GM12878 (cell line): ENCODE measurements around the gene PHF20. TPM values are rescaled to one million over a fixed set of nuclear protein-coding genes. Genes with fewer than 3 reads are reported as not detected.

Source experiments
- ATAC-seq: fragments of 200-7000 bp; cut with Tn5 transposase; 3 replicates; pipeline ENCODE4 v1.9.1; 2020; ENCODE audit warnings: mild to moderate bottlenecking, moderate library complexity
- BruUV-seq: library from RNA; stranded (reverse); fragments of 400-500 nt; replicated peaks from 2 replicates; lab custom pipeline; 2021; lab: Mats Ljungman, UMichigan
- CTCF ChIA-PET: fragments of 300-600 bp; sonication (Branson Sonifier 250); formaldehyde crosslinking; extraction: SDS; loops from one replicate; lab custom pipeline; 2021; ENCODE audit warnings: inconsistent platforms; lab: Yijun Ruan, JAX
- POLR2A ChIA-PET: fragments of 350-600 bp; formaldehyde crosslinking; extraction: SDS; loops from one replicate; lab custom pipeline; 2021; ENCODE audit warnings: inconsistent platforms; lab: Charles Lee
- RAD21 ChIA-PET: fragments of 300-600 bp; sonication (Branson Sonifier 250); formaldehyde crosslinking; loops from one replicate; lab custom pipeline; 2023; ENCODE audit warnings: antibody characterized with exemption; ENCODE audit not compliant: unreplicated experiment; lab: Charles Lee
- SMC1A ChIA-PET: fragments of 300-600 bp; sonication (Branson Sonifier 250); formaldehyde crosslinking; loops from one replicate; lab custom pipeline; 2023; ENCODE audit not compliant: unreplicated experiment, uncharacterized antibody; lab: Charles Lee
- DNase-seq: peaks from one replicate; pipeline ENCODE4 v3.0.0-alpha.2; 2011; ENCODE audit warnings: low read depth, low spot score
- FAIRE-seq: peaks from 3 replicates; lab custom pipeline; 2011; peaks lifted over from hg19 to GRCh38; lab: Jason Lieb, UNC
- H2AFZ ChIP-seq: 2 replicates; pipeline ENCODE4 v1.6.0; 2011; ENCODE audit warnings: low read depth, low read length, control low read depth; ENCODE audit not compliant: control insufficient read depth
- H3K27ac ChIP-seq: 2 replicates; pipeline ENCODE4 v1.5.1; 2011; ENCODE audit warnings: control low read depth; ENCODE audit not compliant: control insufficient read depth, insufficient read depth
- H3K27me3 ChIP-seq, 2 experiments: replicated peaks in 1 of 2; 2 replicates each; pipeline versions ENCODE4 v1.6.0 to v1.6.1; 2011; ENCODE audit warnings: low read length in 1 of 2; ENCODE audit not compliant: control insufficient read depth in 2 of 2, insufficient read depth in 2 of 2
- H3K36me3 ChIP-seq, 2 experiments: 2 replicates each; pipeline ENCODE4 v1.5.1; 2011; ENCODE audit warnings: low read length in 1 of 2; ENCODE audit not compliant: control insufficient read depth in 2 of 2, insufficient read depth in 2 of 2
- H3K4me1 ChIP-seq: 2 replicates; pipeline ENCODE4 v1.6.1; 2011; ENCODE audit warnings: mild to moderate bottlenecking, low read length, moderate library complexity, mixed read lengths; ENCODE audit not compliant: control insufficient read depth, insufficient read depth
- H3K4me2 ChIP-seq: 2 replicates; pipeline ENCODE4 v1.6.0; 2011; ENCODE audit warnings: control low read depth; ENCODE audit not compliant: control insufficient read depth, insufficient read depth
- H3K4me3 ChIP-seq: fragments of 200-600 bp; sonication (generic); 2 replicates; pipeline ENCODE4 v1.5.1; 2016
- H3K79me2 ChIP-seq: 2 replicates; pipeline ENCODE4 v1.6.0; 2011; ENCODE audit warnings: low read length; ENCODE audit not compliant: control insufficient read depth, insufficient read depth
- H3K9ac ChIP-seq: 2 replicates; pipeline ENCODE4 v1.8.0; 2011; ENCODE audit warnings: low read length, control low read depth, mixed read lengths; ENCODE audit not compliant: control insufficient read depth, insufficient read depth
- H3K9me3 ChIP-seq: replicated peaks from 3 replicates; pipeline ENCODE4 v1.5.1; 2011; ENCODE audit warnings: mild to moderate bottlenecking, low read length; ENCODE audit not compliant: control insufficient read depth, insufficient read depth
- H4K20me1 ChIP-seq: 2 replicates; pipeline ENCODE4 v1.6.0; 2011; ENCODE audit not compliant: control insufficient read depth, insufficient read depth
- EED ChIP-seq: sonication (generic); IDR thresholded peaks from 2 replicates; pipeline ENCODE4 v1.6.1; 2016; ENCODE audit warnings: antibody characterized with exemption, low read depth
- KLF5 ChIP-seq: fragments of 450-650 bp; IDR thresholded peaks from 2 replicates; pipeline ENCODE4 v1.6.1; 2014; ENCODE audit warnings: mild to moderate bottlenecking; ENCODE audit not compliant: partially characterized antibody
- MXI1 ChIP-seq: fragments of 150-350 bp; IDR thresholded peaks from 2 replicates; pipeline ENCODE4 v1.6.1; 2011; ENCODE audit warnings: low read depth, mild to moderate bottlenecking, inconsistent platforms, low read length, improper control_type of control experiment
- NR2F1 ChIP-seq: fragments of 450-650 bp; conservative IDR thresholded peaks from 2 replicates; pipeline ENCODE4 v1.6.1; 2017; ENCODE audit warnings: mild to moderate bottlenecking
- NRF1 ChIP-seq: conservative IDR thresholded peaks from 2 replicates; pipeline ENCODE4 v1.6.1; 2011; ENCODE audit warnings: mild to moderate bottlenecking, low read depth, low read length, improper control_type of control experiment
- PML ChIP-seq: IDR thresholded peaks from 2 replicates; pipeline ENCODE4 v1.6.1; 2012; ENCODE audit warnings: low read length, inconsistent platforms
- POLR2AphosphoS5 ChIP-seq: IDR thresholded peaks from 2 replicates; pipeline ENCODE4 v1.6.1; 2011; ENCODE audit warnings: mild to moderate bottlenecking, low read length, inconsistent platforms
- RUNX3 ChIP-seq: IDR thresholded peaks from 2 replicates; pipeline ENCODE4 v1.6.1; 2012; ENCODE audit warnings: low read length, inconsistent platforms
- SMARCA5 ChIP-seq: fragments of 450-650 bp; IDR thresholded peaks from 2 replicates; pipeline ENCODE4 v1.6.1; 2017; ENCODE audit warnings: mild to moderate bottlenecking
- SPI1 ChIP-seq: IDR thresholded peaks from 2 replicates; pipeline ENCODE4 v1.6.1; 2011; ENCODE audit warnings: low read depth, mild to moderate bottlenecking, low read length, moderate library complexity, borderline replicate concordance; ENCODE audit not compliant: insufficient read depth
- WGBS: methylation state at CpG from one replicate; pipeline ENCODE4 v1.1.6; 2016; ENCODE audit warnings: low lambda C conversion rate; ENCODE audit not compliant: insufficient replicate concordance, insufficient coverage; ENCODE audit errors: missing lambda C conversion rate; 5-methylcytosine and 5-hydroxymethylcytosine counted together
- in situ Hi-C: fragments of 300-500 bp; cut with MboI; formaldehyde crosslinking; loops from 9 replicates; pipeline ENCODE4 v1.14.3; 2018; ENCODE audit warnings: mixed read lengths
- intact Hi-C: fragments of 100-400 bp; cut with micrococcal nuclease; formaldehyde crosslinking; loops from one replicate; pipeline ENCODE4 v1.14.2; 2022; ENCODE audit not compliant: unreplicated experiment
- polyA plus RNA-seq, 11 experiments: library from polyadenylated mRNA; depleted of rRNA in 4 of 11; unstranded in 6 of 11; stranded (reverse) in 5 of 11; fragments of >200 nt; fragmentation: Nextera tagmentation in 4 of 11; fragmentation: Illumina TruSeq in 1 of 11; extraction: Ambion mirVana in 4 of 11; extraction: Trizol in 1 of 11; gene quantifications; 1 replicate in 1 of 11; 2 replicates in 10 of 11; pipeline versions ENCODE4 v1.2.1 to v1.2.3, GENCODE V29; 2011 to 2016; ENCODE audit warnings: inconsistent platforms in 2 of 11, missing spikeins in 2 of 11, low read depth in 1 of 11
- total RNA-seq, 4 experiments: library from RNA; depleted of rRNA in 3 of 4; stranded (reverse); fragments of >200 nt in 3 of 4; fragmentation: Illumina TruSeq in 1 of 4; extraction: Trizol in 1 of 4; gene quantifications; 2 replicates each; pipeline versions ENCODE4 v1.2.1 to v1.2.3, GENCODE V29; 2013 to 2021
- TF ChIP-seq, protein P1 (sequence below): IDR thresholded peaks from 2 replicates; pipeline ENCODE4 v1.6.1; 2011; ENCODE audit warnings: borderline replicate concordance, low read depth, mild to moderate bottlenecking, moderate library complexity, low read length; ENCODE audit not compliant: insufficient read depth, poor library complexity, severe bottlenecking
- TF ChIP-seq, protein P2 (sequence below): fragments of 450-650 bp; IDR thresholded peaks from 2 replicates; pipeline ENCODE4 v1.6.1; 2017; ENCODE audit warnings: borderline replicate concordance
- TF ChIP-seq, protein P3 (sequence below): IDR thresholded peaks from 2 replicates; pipeline ENCODE4 v1.6.1; 2012; ENCODE audit warnings: low read length, inconsistent platforms

The PHF20 gene
- total and polyA plus RNA-seq, 10 of the 15 experiments (the other 5 are each of a cell fraction or from before 2014, with no cell fraction given): 31.6 to 91.2 (median 46.8) TPM

DNA sequence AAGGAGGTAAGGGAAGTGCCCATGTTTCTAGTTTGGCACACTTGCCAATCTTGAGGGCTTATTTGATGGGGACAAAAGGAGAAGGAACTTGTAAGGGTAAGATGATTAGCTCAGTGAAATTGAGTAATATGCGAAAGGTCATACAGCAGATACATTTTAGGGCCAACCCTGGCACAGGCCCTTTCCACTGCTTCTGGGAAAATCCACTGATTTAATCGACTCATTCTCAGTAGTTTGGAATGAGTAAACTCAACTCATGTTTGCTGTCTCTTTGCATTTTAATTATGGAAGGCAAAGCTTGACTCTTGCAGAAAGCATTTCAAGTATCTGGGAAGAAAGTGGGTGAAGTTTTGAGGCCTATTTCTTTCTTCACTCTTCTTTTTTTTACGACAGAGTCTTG lies 20.0 kb downstream of the PHF20 start:
- DNase-seq (no peak), ATAC-seq (no peak), FAIRE-seq (no peak)
- Histone ChIP-seq H3K9ac (no peak overlapping the region), H3K9me3 (no peaks in the 10 kb centered on the region), H3K4me1 (no peaks in the 10 kb centered on the region), H3K4me3 (no peak overlapping the region), H3K27ac (no peak overlapping the region), H4K20me1 (no peaks in the 10 kb centered on the region), H3K27me3 (no peaks in the 10 kb centered on the region), H2AFZ (no peak overlapping the region), H3K36me3 (peaks cover 0 to 3% of the 10 kb centered on the region in 2 experiments; a peak in 1 of 4 replicates), H3K79me2 (peaks cover 11% of the 10 kb centered on the region), H3K4me2 (no peak overlapping the region)
- POLR2A ChIA-PET: no interaction called here
- in situ Hi-C loops (no loop called here), intact Hi-C loops (no loop called here)
- WGBS: 2% methylated on average over 3 of the region's 3 CpGs
- SMC1A ChIA-PET: no interaction called here
- TF ChIP-seq KLF5 (no peak), SMARCA5 (no peak)
- TF ChIP-seq, protein P1, sequence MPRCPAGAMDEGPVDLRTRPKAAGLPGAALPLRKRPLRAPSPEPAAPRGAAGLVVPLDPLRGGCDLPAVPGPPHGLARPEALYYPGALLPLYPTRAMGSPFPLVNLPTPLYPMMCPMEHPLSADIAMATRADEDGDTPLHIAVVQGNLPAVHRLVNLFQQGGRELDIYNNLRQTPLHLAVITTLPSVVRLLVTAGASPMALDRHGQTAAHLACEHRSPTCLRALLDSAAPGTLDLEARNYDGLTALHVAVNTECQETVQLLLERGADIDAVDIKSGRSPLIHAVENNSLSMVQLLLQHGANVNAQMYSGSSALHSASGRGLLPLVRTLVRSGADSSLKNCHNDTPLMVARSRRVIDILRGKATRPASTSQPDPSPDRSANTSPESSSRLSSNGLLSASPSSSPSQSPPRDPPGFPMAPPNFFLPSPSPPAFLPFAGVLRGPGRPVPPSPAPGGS: peak; percentile 43
- RAD21 ChIA-PET: no interaction called here
- no TSS peak for BruUV-seq
- CTCF ChIA-PET: interaction anchor here (0.7 kb wide), 1 partner anchor 752 kb away, joined by 3 read pairs; no protein-coding TSS in a partner anchor

DNA sequence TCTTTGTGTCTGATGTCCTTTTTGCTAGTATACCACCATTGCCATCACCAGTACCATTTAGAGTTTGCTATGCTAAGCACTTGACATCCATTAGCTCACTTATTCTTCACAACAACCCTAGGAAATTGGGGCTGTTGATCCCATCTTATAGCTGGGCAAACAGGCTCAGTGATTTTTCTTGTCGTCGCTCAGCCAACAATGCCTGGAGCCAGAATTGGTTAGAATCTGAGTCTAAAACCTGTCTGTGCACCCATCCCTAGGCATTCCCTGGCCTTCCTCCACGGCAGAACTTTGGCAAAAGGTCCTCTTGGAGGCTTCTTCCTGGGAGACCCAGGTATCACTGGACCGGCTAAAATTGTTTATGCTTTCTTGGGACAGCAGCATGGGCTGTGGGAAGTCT lies 20.9 kb downstream of the PHF20 start:
- Histone ChIP-seq H3K9ac (no peak overlapping the region), H3K4me3 (no peak overlapping the region), H2AFZ (no peak overlapping the region), H3K9me3 (no peaks in the 10 kb centered on the region), H3K27ac (no peak overlapping the region), H4K20me1 (no peaks in the 10 kb centered on the region), H3K4me2 (no peak overlapping the region), H3K79me2 (peaks cover 11% of the 10 kb centered on the region), H3K36me3 (peaks cover 0 to 3% of the 10 kb centered on the region in 2 experiments; a peak in 1 of 4 replicates), H3K4me1 (no peaks in the 10 kb centered on the region), H3K27me3 (no peaks in the 10 kb centered on the region)
- BruUV-seq: no TSS peak
- FAIRE-seq (no peak), ATAC-seq (no peak), DNase-seq (no peak)
- in situ Hi-C loops: no loop called here
- intact Hi-C loops: no loop called here
- 100% methylated on average over 4 of the region's 4 CpGs for WGBS
- RAD21 ChIA-PET: no interaction called here
- CTCF ChIA-PET: no interaction called here
- SMC1A ChIA-PET: no interaction called here
- POLR2A ChIA-PET: no interaction called here
- no peak for TF ChIP-seq SPI1
- TF ChIP-seq, protein P2, sequence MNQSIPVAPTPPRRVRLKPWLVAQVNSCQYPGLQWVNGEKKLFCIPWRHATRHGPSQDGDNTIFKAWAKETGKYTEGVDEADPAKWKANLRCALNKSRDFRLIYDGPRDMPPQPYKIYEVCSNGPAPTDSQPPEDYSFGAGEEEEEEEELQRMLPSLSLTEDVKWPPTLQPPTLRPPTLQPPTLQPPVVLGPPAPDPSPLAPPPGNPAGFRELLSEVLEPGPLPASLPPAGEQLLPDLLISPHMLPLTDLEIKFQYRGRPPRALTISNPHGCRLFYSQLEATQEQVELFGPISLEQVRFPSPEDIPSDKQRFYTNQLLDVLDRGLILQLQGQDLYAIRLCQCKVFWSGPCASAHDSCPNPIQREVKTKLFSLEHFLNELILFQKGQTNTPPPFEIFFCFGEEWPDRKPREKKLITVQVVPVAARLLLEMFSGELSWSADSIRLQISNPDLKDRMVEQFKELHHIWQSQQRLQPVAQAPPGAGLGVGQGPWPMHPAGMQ: no peak
- no peak for TF ChIP-seq NR2F1
- no peak for TF ChIP-seq MXI1
- no peak for TF ChIP-seq POLR2AphosphoS5
- TF ChIP-seq, protein P3, sequence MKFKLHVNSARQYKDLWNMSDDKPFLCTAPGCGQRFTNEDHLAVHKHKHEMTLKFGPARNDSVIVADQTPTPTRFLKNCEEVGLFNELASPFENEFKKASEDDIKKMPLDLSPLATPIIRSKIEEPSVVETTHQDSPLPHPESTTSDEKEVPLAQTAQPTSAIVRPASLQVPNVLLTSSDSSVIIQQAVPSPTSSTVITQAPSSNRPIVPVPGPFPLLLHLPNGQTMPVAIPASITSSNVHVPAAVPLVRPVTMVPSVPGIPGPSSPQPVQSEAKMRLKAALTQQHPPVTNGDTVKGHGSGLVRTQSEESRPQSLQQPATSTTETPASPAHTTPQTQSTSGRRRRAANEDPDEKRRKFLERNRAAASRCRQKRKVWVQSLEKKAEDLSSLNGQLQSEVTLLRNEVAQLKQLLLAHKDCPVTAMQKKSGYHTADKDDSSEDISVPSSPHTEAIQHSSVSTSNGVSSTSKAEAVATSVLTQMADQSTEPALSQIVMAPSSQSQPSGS: no peak
- TF ChIP-seq EED: no peak
- no peak for TF ChIP-seq PML
- no peak for TF ChIP-seq RUNX3
- TF ChIP-seq NRF1: no peak
